H1 (cell line): ENCODE results near the gene ADAT3. TPM values are rescaled to one million over a fixed set of nuclear protein-coding genes. Genes with fewer than 3 reads are reported as not detected.
A peak's percentile ranks its signal among the peaks of the same experiment; 100 is the strongest.

Source experiments
- CTCF ChIA-PET: fragments of 300-600 bp; sonication (Branson Sonifier 250); formaldehyde crosslinking; loops from one replicate; lab custom pipeline; 2021; ENCODE audit not compliant: partially characterized antibody; lab: Charles Lee
- POLR2A ChIA-PET: fragments of 300-600 bp; sonication (Branson Sonifier 250); formaldehyde crosslinking; loops from one replicate; lab custom pipeline; 2021; ENCODE audit warnings: inconsistent platforms; ENCODE audit not compliant: partially characterized antibody; lab: Charles Lee
- DNase-seq, 2 experiments: peaks; one replicate each; pipeline versions ENCODE4 v3.0.0 to v3.0.0-alpha.2; 2010 to 2022; ENCODE audit warnings: low spot score in 2 of 2, low read depth in 1 of 2, mixed read lengths in 1 of 2
- FAIRE-seq: peaks from 2 replicates; lab custom pipeline; 2011; peaks lifted over from hg19 to GRCh38; lab: Jason Lieb, UNC
- H2AFZ ChIP-seq: 2 replicates; pipeline ENCODE4 v1.8.1; 2012; ENCODE audit warnings: low read length, inconsistent platforms
- H2AK5ac ChIP-seq: 2 replicates; pipeline ENCODE4 v1.6.1; 2013; ENCODE audit warnings: low read depth, low read length
- H2BK120ac ChIP-seq: replicated peaks from 2 replicates; pipeline ENCODE3; 2013; ENCODE audit warnings: low read depth, low read length, inconsistent platforms
- H2BK12ac ChIP-seq: 2 replicates; pipeline ENCODE4 v1.6.1; 2013; ENCODE audit warnings: low read depth, low read length
- H2BK15ac ChIP-seq: 2 replicates; pipeline ENCODE4 v1.6.1; 2013; ENCODE audit warnings: low read length
- H2BK20ac ChIP-seq: 2 replicates; pipeline ENCODE4 v1.6.1; 2013; ENCODE audit warnings: low read length
- H2BK5ac ChIP-seq: 2 replicates; pipeline ENCODE4 v1.6.1; 2013; ENCODE audit warnings: low read depth, low read length
- H3K14ac ChIP-seq: 2 replicates; pipeline ENCODE4 v1.6.1; 2013; ENCODE audit warnings: inconsistent platforms; ENCODE audit not compliant: insufficient read length
- H3K18ac ChIP-seq: 2 replicates; pipeline ENCODE4 v1.6.1; 2013; ENCODE audit warnings: low read length; ENCODE audit errors: extremely low read depth
- H3K23ac ChIP-seq: 2 replicates; pipeline ENCODE4 v1.6.1; 2013; ENCODE audit warnings: inconsistent platforms; ENCODE audit not compliant: insufficient read length
- H3K23me2 ChIP-seq: 2 replicates; pipeline ENCODE4 v1.6.1; 2013; ENCODE audit warnings: low read depth, low read length
- H3K27ac ChIP-seq: 2 replicates; pipeline ENCODE4 v1.6.1; 2011; ENCODE audit warnings: low read depth, low read length, inconsistent platforms
- H3K27me3 ChIP-seq, 4 experiments: replicated peaks in 1 of 4; 1 replicate in 1 of 4; 2 replicates in 3 of 4; pipeline versions ENCODE4 v1.6.1 to v1.8.1; 2011 to 2013; ENCODE audit warnings: low read length in 3 of 4, mild to moderate bottlenecking in 3 of 4, inconsistent platforms in 2 of 4, mixed read lengths in 2 of 4, moderate library complexity in 1 of 4; ENCODE audit not compliant: control insufficient read depth in 3 of 4, insufficient read depth in 3 of 4; ENCODE audit errors: extremely low read depth in 1 of 4
- H3K36me3 ChIP-seq, 4 experiments: 2 replicates each; pipeline versions ENCODE4 v1.6.1 to v1.8.1; 2011 to 2013; ENCODE audit warnings: mild to moderate bottlenecking in 4 of 4, low read length in 3 of 4, moderate library complexity in 2 of 4, control low read depth in 1 of 4, inconsistent platforms in 1 of 4; ENCODE audit not compliant: insufficient read depth in 4 of 4, control insufficient read depth in 2 of 4
- H3K4ac ChIP-seq: replicated peaks from 2 replicates; pipeline ENCODE3; 2013; ENCODE audit warnings: low read length, low read depth, mixed read lengths, inconsistent platforms; ENCODE audit not compliant: insufficient read length
- H3K4me1 ChIP-seq, 4 experiments: replicated peaks in 1 of 4; 1 replicate in 1 of 4; 2 replicates in 3 of 4; pipeline versions ENCODE4 v1.6.1 to v1.8.1; 2011 to 2013; ENCODE audit warnings: low read length in 3 of 4, inconsistent platforms in 2 of 4, mixed read lengths in 1 of 4; ENCODE audit not compliant: insufficient read depth in 4 of 4, control insufficient read depth in 3 of 4
- H3K4me2 ChIP-seq, 2 experiments: 2 replicates each; pipeline versions ENCODE4 v1.6.1 to v1.8.1; 2011 to 2013; ENCODE audit warnings: low read depth in 2 of 2, low read length in 2 of 2, control low read depth in 1 of 2, inconsistent platforms in 1 of 2, mild to moderate bottlenecking in 1 of 2; ENCODE audit not compliant: insufficient read depth in 1 of 2
- H3K4me3 ChIP-seq, 4 experiments: fragments of 200-600, 300-600 bp in 1 of 4; sonication (generic), shearing (Covaris generic), sonication (Bioruptor Twin) in 1 of 4; 2 replicates each; pipeline versions ENCODE4 v1.5.1 to v1.8.1; 2011 to 2016; ENCODE audit warnings: low read length in 4 of 4, low read depth in 3 of 4, control low read depth in 2 of 4, inconsistent platforms in 2 of 4, mild to moderate bottlenecking in 2 of 4, mixed read lengths in 1 of 4, moderate library complexity in 1 of 4; ENCODE audit not compliant: insufficient read depth in 2 of 4; ENCODE audit errors: extremely low read depth in 1 of 4
- H3K56ac ChIP-seq: replicated peaks from 2 replicates; pipeline ENCODE3; 2013; ENCODE audit warnings: low read depth, mild to moderate bottlenecking, mixed read lengths, low read length, inconsistent platforms; ENCODE audit not compliant: insufficient read length
- H3K79me1 ChIP-seq: 2 replicates; pipeline ENCODE4 v1.6.1; 2013; ENCODE audit warnings: low read depth, low read length, control low read depth
- H3K79me2 ChIP-seq, 2 experiments: 2 replicates each; pipeline versions ENCODE4 v1.6.1 to v1.8.1; 2012 to 2013; ENCODE audit warnings: low read length in 2 of 2, mild to moderate bottlenecking in 2 of 2, inconsistent platforms in 1 of 2; ENCODE audit not compliant: insufficient read depth in 2 of 2, control insufficient read depth in 1 of 2
- H3K9ac ChIP-seq, 4 experiments: replicated peaks in 1 of 4; 1 replicate in 1 of 4; 2 replicates in 3 of 4; pipeline versions ENCODE4 v1.6.1 to v1.8.1; 2011 to 2013; ENCODE audit warnings: low read depth in 3 of 4, low read length in 3 of 4, control low read depth in 2 of 4, mild to moderate bottlenecking in 2 of 4, moderate library complexity in 2 of 4, inconsistent platforms in 1 of 4; ENCODE audit errors: extremely low read depth in 1 of 4
- H3K9me3 ChIP-seq, 2 experiments: 2 replicates each; pipeline versions ENCODE4 v1.6.1 to v1.8.1; 2012 to 2013; ENCODE audit warnings: mild to moderate bottlenecking in 2 of 2, moderate library complexity in 2 of 2, control low read depth in 1 of 2, inconsistent platforms in 1 of 2, low read depth in 1 of 2, low read length in 1 of 2, mixed read lengths in 1 of 2; ENCODE audit not compliant: insufficient read depth in 2 of 2
- H4K20me1 ChIP-seq, 2 experiments: replicated peaks in 1 of 2; 2 replicates each; pipeline versions ENCODE3 to v1.8.1; 2011 to 2013; ENCODE audit warnings: inconsistent platforms in 2 of 2, low read length in 2 of 2, mild to moderate bottlenecking in 1 of 2; ENCODE audit not compliant: insufficient read depth in 2 of 2, control insufficient read depth in 1 of 2
- H4K5ac ChIP-seq: 2 replicates; pipeline ENCODE4 v1.6.1; 2013; ENCODE audit warnings: low read length, low read depth, mixed read lengths, inconsistent platforms; ENCODE audit not compliant: insufficient read length
- H4K8ac ChIP-seq: 2 replicates; pipeline ENCODE4 v1.8.0; 2013; ENCODE audit warnings: mild to moderate bottlenecking, moderate library complexity, low read length, inconsistent platforms; ENCODE audit not compliant: insufficient read depth; ENCODE audit errors: extremely low read depth
- H4K91ac ChIP-seq: replicated peaks from 2 replicates; pipeline ENCODE3; 2013; ENCODE audit warnings: low read length, mixed read lengths, inconsistent platforms; ENCODE audit not compliant: insufficient read length
- NANOG ChIP-seq: IDR thresholded peaks from 2 replicates; pipeline ENCODE4 v1.6.1; 2011; ENCODE audit warnings: low read length, low read depth, mild to moderate bottlenecking, inconsistent platforms; ENCODE audit not compliant: insufficient read depth, poor library complexity, severe bottlenecking
- SP4 ChIP-seq: IDR thresholded peaks from 2 replicates; pipeline ENCODE4 v1.6.1; 2012; ENCODE audit warnings: low read length, inconsistent platforms
- TAF1 ChIP-seq: IDR thresholded peaks from 2 replicates; pipeline ENCODE4 v1.6.1; 2011; ENCODE audit warnings: mild to moderate bottlenecking, low read depth, low read length
- TCF12 ChIP-seq: IDR thresholded peaks from 2 replicates; pipeline ENCODE4 v1.6.1; 2011; ENCODE audit warnings: low read depth, mild to moderate bottlenecking, low read length
- WGBS, 2 experiments: shearing (Covaris generic) in 1 of 2; methylation state at CpG; one replicate each; pipeline versions ENCODE4 v1.1.6 to v1.1.7; 2013 to 2015; ENCODE audit warnings: low lambda C conversion rate in 2 of 2, mixed read lengths in 2 of 2, inconsistent platforms in 1 of 2, low coverage in 1 of 2, missing lambda C conversion rate in 1 of 2; ENCODE audit not compliant: insufficient replicate concordance in 2 of 2, insufficient coverage in 1 of 2, insufficient read length in 1 of 2; ENCODE audit errors: extremely low coverage in 1 of 2, missing lambda C conversion rate in 1 of 2; 5-methylcytosine and 5-hydroxymethylcytosine counted together
- polyA plus RNA-seq, 7 experiments: library from polyadenylated mRNA; depleted of rRNA in 3 of 7; stranded (reverse) in 5 of 7; unstranded in 2 of 7; fragments of >200 nt in 5 of 7; fragments of 200-250 nt in 2 of 7; gene quantifications; 1 replicate in 5 of 7; 2 replicates in 1 of 7; 4 replicates in 1 of 7; pipeline versions ENCODE4 v1.2.1 to v1.2.3, GENCODE V29; 2011 to 2013; ENCODE audit warnings: missing spikeins in 2 of 7, mixed read lengths in 2 of 7
- total RNA-seq: library from RNA; stranded (reverse); fragmentation: NEBNext Ultra II Directional; extraction: Animal tissue kit (Norgen Biotek cat#: 25700); gene quantifications from 2 replicates; pipeline ENCODE4 v1.2.1, GENCODE V29; 2021

Gene ADAT3
- total and polyA plus RNA-seq, 2 of the 8 experiments (the other 6 are each of a cell fraction or from before 2014, with no cell fraction given) = 5.4 to 10.8 TPM

- DNase-seq = no peak
- CTCF ChIA-PET = interaction anchor here (0.6 to 2.6 kb wide), 6 partner anchors 27 to 43 kb away, joined by 3 to 10 read pairs (median 5); no protein-coding TSS in a partner anchor
- Histone ChIP-seq H4K5ac (no peak overlapping the region), H2BK15ac (peak overlapping the region; percentile 72; the same call in 1 of the 2 replicates), H3K9ac (no peak overlapping the region), H4K20me1 (peaks cover 3 to 6% of the 10 kb centered on the region in 2 experiments), H3K9me3 (no peaks in the 10 kb centered on the region), H3K4ac (no peak overlapping the region), H3K23ac (no peak overlapping the region), H2BK20ac (peak overlapping the region; percentile 72; the same call in 1 of the 2 replicates), H4K8ac (no peak overlapping the region), H2AK5ac (0 out of 2 replicates have a peak overlapping the region, but pooled peaks have one; percentile 24), H3K27ac (no peak overlapping the region)
- FAIRE-seq = no peak
- TF ChIP-seq NANOG (no peak), TCF12 (no peak), SP4 (no peak), TAF1 (no peak)
- TF ChIP-seq, all 59 proteins: peak for 0
- 0 out of 2 replicates have a peak overlapping the region, but pooled peaks have one; percentile 39 for H2BK12ac ChIP-seq
- H3K79me1 ChIP-seq = peaks cover 10% of the 10 kb centered on the region; the same call in 1 of the 2 replicates
- POLR2A ChIA-PET = interaction anchor here (0.7 to 2.3 kb wide), 4 partner anchors 18 to 38 kb away, joined by 3 to 10 read pairs (median 6); partner anchors contain the start of gene ABHD17A
- H4K91ac ChIP-seq = no peak overlapping the region
- no peak overlapping the region for H3K56ac ChIP-seq
- peaks cover 6 to 23% of the 10 kb centered on the region in 2 experiments; a peak in 3 of 4 replicates for H3K79me2 ChIP-seq
- H3K27me3 ChIP-seq = no peaks in the 10 kb centered on the region
- H2AFZ ChIP-seq = no peak overlapping the region
- 96% methylated on average over 5 of the region's 6 CpGs; no CpG with 5 or more reads in 1 of the 2 experiments for WGBS, 2 experiments
- no peak overlapping the region for H3K14ac ChIP-seq
- peaks cover 3% of the 10 kb centered on the region for H3K23me2 ChIP-seq
- no peak overlapping the region for H2BK5ac ChIP-seq
- H3K4me1 ChIP-seq = peaks cover 0 to 9% (median 8%) of the 10 kb centered on the region in 4 experiments; a peak in 5 of 7 replicates
- 0 out of 8 replicates have a peak, but pooled peaks cover 0 to 4% (median 0%) of the 10 kb centered on the region in 4 experiments for H3K36me3 ChIP-seq
- H3K4me2 ChIP-seq = no peak overlapping the region
- no peak overlapping the region; the same call in none of the 2 replicates for H3K18ac ChIP-seq
- no peak overlapping the region for H3K4me3 ChIP-seq
- H2BK120ac ChIP-seq = no peak overlapping the region
Observed at GRCh38 chr19:1902923-1903322, 2.3 kb upstream of the ADAT3 start.
